KMS-11 (cell line): ENCODE results near the gene CCDC85B.

ENCODE experiments used
- H2AFZ ChIP-seq: fragments of 200-600 bp; sonication (generic); 2 replicates; pipeline ENCODE4 v1.6.1; 2016; ENCODE audit warnings: antibody characterized with exemption, mixed run types, low read depth
- H3K27ac ChIP-seq: fragments of 200-600 bp; sonication (generic); 2 replicates; pipeline ENCODE4 v1.6.1; 2016; ENCODE audit warnings: mild to moderate bottlenecking, mixed run types
- H3K27me3 ChIP-seq: fragments of 200-600 bp; sonication (generic); 2 replicates; pipeline ENCODE4 v1.6.1; 2017; ENCODE audit warnings: mild to moderate bottlenecking, low read depth, mixed run types, moderate library complexity; ENCODE audit not compliant: insufficient read depth
- H3K36me3 ChIP-seq: fragments of 200-600 bp; sonication (generic); 2 replicates; pipeline ENCODE4 v1.6.1; 2017; ENCODE audit warnings: mild to moderate bottlenecking, mixed run types; ENCODE audit not compliant: insufficient read depth
- H3K4me1 ChIP-seq: fragments of 200-600 bp; sonication (generic); 2 replicates; pipeline ENCODE4 v1.6.1; 2016; ENCODE audit warnings: mild to moderate bottlenecking, low read depth, mixed run types; ENCODE audit not compliant: poor library complexity, severe bottlenecking
- H3K4me2 ChIP-seq: fragments of 200-600 bp; sonication (generic); 2 replicates; pipeline ENCODE4 v1.7.0; 2016; ENCODE audit warnings: mild to moderate bottlenecking, mixed run types
- H3K4me3 ChIP-seq: fragments of 200-600 bp; sonication (generic); IDR thresholded peaks from 2 replicates; pipeline ENCODE4 v1.6.1; 2017; ENCODE audit warnings: low read depth, low read length, mixed read lengths; ENCODE audit not compliant: insufficient read depth
- H3K79me2 ChIP-seq: fragments of 200-600 bp; sonication (generic); 2 replicates; pipeline ENCODE4 v1.6.1; 2016; ENCODE audit warnings: low read depth, mixed run types; ENCODE audit not compliant: insufficient read depth
- H3K9ac ChIP-seq: fragments of 200-600 bp; sonication (generic); 2 replicates; pipeline ENCODE4 v1.6.1; 2016; ENCODE audit warnings: mild to moderate bottlenecking, mixed run types
- H4K20me1 ChIP-seq: fragments of 200-600 bp; sonication (generic); 2 replicates; pipeline ENCODE4 v1.6.1; 2016; ENCODE audit warnings: mild to moderate bottlenecking, mixed run types; ENCODE audit not compliant: insufficient read depth
- CTCF ChIP-seq: fragments of 200-600 bp; sonication (generic); conservative IDR thresholded peaks from 2 replicates; pipeline ENCODE4 v1.6.1; 2017; ENCODE audit warnings: low read depth, mild to moderate bottlenecking, antibody characterized with exemption, low read length, moderate library complexity, mixed read lengths

The CCDC85B gene

DNA sequence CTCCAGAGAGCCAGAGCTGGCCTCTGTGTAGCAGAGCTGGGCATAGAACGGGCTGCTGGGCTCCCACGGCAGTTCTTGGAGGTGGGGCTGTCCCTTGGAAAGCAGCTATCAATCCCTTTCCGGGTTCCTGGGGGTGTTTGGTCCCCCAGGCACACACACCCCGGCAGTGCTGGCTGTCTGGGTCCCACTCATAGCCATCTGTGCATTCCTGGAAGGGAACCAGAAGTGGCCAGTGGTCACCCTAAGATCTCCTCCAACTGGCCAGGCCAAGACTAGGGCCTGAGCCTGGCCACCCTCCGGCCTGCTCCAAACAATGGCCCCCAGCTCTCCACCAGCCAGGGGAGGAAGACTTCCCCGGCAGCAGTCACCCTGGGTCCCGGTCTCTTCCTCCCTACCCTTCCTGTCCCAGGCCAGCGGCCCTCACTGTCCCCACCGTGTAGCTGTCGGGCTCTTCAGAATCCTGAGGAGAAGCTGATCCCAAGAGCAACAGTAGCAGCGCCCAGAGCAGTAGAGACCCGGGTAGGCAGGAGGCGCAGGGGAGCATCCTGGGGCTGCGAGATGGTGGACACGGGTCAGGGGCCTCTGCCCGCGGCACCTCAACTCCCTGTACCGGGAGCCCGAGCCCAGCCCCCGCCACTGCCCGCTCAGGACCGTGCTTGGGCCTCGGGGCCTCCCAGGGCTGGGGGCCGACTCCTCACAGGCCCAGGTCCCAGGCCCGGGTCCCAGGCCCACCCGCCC, 18.5 kb upstream of the CCDC85B start:
- Histone ChIP-seq H4K20me1 (no peaks in the 10 kb centered on the region), H3K27ac (no peak overlapping the region), H3K4me3 (no peak overlapping the region)

GRCh38 chr11:65872586-65873317, 17.7 kb upstream of the CCDC85B start, which contains the start of gene EFEMP2:
TSS of gene EFEMP2 (minus strand) at chr11:65872800. CDS start at chr11:65872354, 446 bp downstream.
- Histone ChIP-seq H3K4me1 (peaks cover 13% of the 10 kb centered on the region), H3K4me3 (no peak within 1 kb of the TSS), H3K9ac (peak within 1 kb of the TSS; percentile 47; the same call in 1 of the 2 replicates), H2AFZ (peak within 1 kb of the TSS; percentile 91), H4K20me1 (no peaks in the 10 kb centered on the region), H3K27me3 (no peaks in the 10 kb centered on the region), H3K79me2 (no peaks in the 10 kb centered on the region), H3K27ac (no peak within 1 kb of the TSS), H3K4me2 (peak within 1 kb of the TSS; percentile 95), H3K36me3 (no peaks in the 10 kb centered on the region)
- TF ChIP-seq CTCF: no peak

More for the DNA sequence above, 18.5 kb upstream of the CCDC85B start:
- TF ChIP-seq CTCF: no peak
- Histone ChIP-seq H3K4me1 (peaks cover 13% of the 10 kb centered on the region), H3K36me3 (no peaks in the 10 kb centered on the region), H3K79me2 (no peaks in the 10 kb centered on the region), H3K4me2 (no peak overlapping the region), H3K9ac (no peak overlapping the region), H2AFZ (no peak overlapping the region), H3K27me3 (no peaks in the 10 kb centered on the region)

DNA sequence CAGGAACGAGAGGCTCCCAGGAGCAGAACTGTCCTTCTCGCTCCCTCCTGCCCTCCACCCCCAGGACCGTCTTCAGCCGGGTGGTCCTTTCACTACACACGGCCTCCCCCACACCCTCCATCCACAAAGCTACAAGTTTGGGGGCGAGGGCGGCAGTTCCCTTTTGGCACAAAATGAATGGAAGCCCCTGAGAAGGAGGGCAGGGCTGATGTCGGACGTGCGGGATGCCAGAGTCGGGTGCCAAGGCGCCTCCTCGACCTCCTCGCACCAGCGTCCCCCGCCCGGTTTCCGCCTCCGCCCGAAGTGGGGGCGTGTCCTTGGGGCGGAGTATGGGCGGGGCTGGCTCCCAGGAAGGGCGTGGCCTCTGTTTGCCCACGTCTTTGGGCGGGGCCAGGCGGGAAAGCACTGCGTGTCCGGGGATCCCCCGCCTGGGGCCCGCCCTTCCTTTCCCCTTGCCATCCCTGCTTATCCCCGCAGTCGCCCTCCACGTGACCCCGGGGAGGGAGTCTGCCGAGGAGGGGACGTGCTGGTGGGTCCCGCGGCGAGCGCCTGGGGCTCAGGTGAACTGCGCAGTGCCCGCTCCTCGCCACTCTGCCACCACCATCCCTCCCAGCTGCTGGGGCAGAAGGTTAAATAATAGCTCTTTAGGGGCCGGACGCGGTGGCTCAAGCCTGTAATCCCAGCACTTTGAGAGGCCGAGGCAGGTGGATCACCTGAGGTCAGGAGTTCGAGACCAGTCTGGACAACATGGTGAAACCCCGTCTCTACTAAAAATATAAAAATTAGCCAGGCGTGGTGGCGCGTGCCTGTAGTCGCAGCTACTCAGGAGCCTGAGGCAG, 16.9 kb upstream of the CCDC85B start:
- no peaks in the 10 kb centered on the region for H3K27me3 ChIP-seq
- peak overlapping the region; percentile 47; the same call in 1 of the 2 replicates for H3K9ac ChIP-seq
- H4K20me1 ChIP-seq: no peaks in the 10 kb centered on the region
- no peaks in the 10 kb centered on the region for H3K79me2 ChIP-seq
- TF ChIP-seq CTCF: no peak
- no peak overlapping the region for H3K4me3 ChIP-seq
- peak overlapping the region; percentile 91 for H2AFZ ChIP-seq
- peak overlapping the region; percentile 95 for H3K4me2 ChIP-seq
- H3K36me3 ChIP-seq: no peaks in the 10 kb centered on the region
- H3K4me1 ChIP-seq: peaks cover 13% of the 10 kb centered on the region
- H3K27ac ChIP-seq: no peak overlapping the region; the same call in 1 of the 2 replicates

DNA sequence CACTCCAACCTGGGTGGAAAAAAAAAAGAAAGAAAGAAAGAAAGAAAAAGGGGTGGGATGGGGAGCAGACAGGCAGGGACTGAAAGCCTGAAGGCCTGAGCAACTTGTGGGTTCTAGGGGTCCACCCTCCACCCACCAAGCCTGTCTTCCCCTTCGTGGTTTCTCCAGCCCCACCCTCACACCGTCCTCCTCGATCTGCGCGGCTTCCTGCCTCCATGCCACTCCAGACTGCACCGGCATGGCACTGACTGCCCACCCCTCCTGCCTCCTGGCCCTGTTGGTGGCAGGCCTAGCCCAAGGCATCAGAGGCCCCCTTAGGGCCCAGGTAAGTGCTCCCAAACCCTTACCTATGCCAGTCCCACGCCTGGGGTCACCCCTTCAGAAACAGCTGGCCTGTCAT, 10.9 kb upstream of the CCDC85B start, which contains the start of gene CTSW:
TSS of gene CTSW (plus strand) at position 221 of the 400 bp plus-strand sequence. CDS start at position 239, 18 bp downstream.
- Histone ChIP-seq H2AFZ (no peak within 1 kb of the TSS), H3K4me3 (no peak within 1 kb of the TSS), H3K36me3 (no peaks in the 10 kb centered on the region), H3K79me2 (no peaks in the 10 kb centered on the region), H3K9ac (no peak within 1 kb of the TSS), H3K4me2 (no peak within 1 kb of the TSS), H3K27ac (no peak within 1 kb of the TSS), H3K4me1 (peaks cover 5% of the 10 kb centered on the region), H3K27me3 (no peaks in the 10 kb centered on the region), H4K20me1 (no peaks in the 10 kb centered on the region)
- no peak for TF ChIP-seq CTCF
